HTERT RPE-1 (cell line): Measurements from ENCODE around the gene ZNF891.

ENCODE experiments used
- in situ Hi-C: fragments of 300-500 bp; cut with MboI; formaldehyde crosslinking; loops from 4 replicates; pipeline ENCODE4 v1.14.3; 2020; ENCODE audit warnings: low sequenced_read_pairs

The ZNF891 gene

DNA sequence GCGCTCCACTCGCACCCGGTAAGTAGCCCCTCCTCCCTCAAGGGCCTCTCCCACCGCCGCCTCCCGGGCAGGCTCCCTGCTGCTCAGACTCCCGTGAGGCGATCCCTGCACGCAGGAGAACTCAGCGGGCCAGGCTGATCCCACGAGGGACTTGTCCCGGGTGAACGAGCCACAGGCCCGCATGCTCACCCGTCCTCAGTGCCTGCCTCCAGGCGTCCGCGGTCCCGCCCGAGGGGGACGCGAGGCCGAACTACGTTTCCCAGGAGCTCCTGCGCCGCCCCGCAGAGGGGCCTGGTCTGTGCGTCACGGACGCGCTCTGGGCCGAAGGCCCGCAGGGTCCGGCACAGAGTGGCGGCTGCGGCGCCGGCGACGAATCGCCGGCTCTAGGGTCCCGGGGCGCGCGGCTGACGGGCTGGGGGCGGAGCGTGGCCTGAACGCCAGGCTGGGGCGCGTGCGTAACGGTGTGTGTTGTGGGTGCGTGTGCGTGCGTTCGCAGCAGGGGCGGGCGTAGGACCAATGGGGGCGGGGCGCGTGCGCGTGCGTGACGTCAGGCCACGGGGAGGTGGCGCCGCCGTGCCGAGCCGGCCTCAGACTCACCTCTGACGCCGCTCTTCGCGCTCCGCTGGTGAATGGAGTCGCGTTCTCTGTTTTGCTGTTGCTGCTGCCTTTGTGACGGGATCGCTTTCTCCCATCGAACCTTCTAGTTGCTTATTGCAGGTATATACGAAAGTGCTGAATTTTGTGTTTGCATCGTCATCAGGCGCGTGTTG lies at the start of gene ZNF891, which contains the start of gene ZNF10:
Gene ZNF891 (minus strand): TSS at position 237 of the 770 bp plus-strand sequence. CDS start 8,356 bp downstream, outside the sequence.
Gene ZNF10 (plus strand): TSS at position 590 of the 770 bp plus-strand sequence. CDS start 13,866 bp downstream, outside the sequence.
- in situ Hi-C loops: no loop called here

- in situ Hi-C loops: no loop called here
These were observed 44.8 kb upstream of the ZNF891 start for GRCh38 chr12:133174901-133175300.

GRCh38 chr12:133172491-133172890 lies 42.4 kb upstream of the ZNF891 start:
- in situ Hi-C loops: no loop called here

- in situ Hi-C loops: no loop called here
These were observed 35.7 kb upstream of the ZNF891 start for GRCh38 chr12:133165776-133166175.

GRCh38 chr12:133156125-133156690 lies 26.1 kb upstream of the ZNF891 start:
- in situ Hi-C loops: no loop called here

- in situ Hi-C loops: no loop called here
These were observed 15.9 kb upstream of the ZNF891 start for GRCh38 chr12:133145981-133146380.

GRCh38 chr12:133135747-133136146 lies 5.7 kb upstream of the ZNF891 start:
- in situ Hi-C loops: no loop called here

- in situ Hi-C loops: no loop called here
These were observed 694 bp upstream of the ZNF891 start for GRCh38 chr12:133130808-133131128.

DNA sequence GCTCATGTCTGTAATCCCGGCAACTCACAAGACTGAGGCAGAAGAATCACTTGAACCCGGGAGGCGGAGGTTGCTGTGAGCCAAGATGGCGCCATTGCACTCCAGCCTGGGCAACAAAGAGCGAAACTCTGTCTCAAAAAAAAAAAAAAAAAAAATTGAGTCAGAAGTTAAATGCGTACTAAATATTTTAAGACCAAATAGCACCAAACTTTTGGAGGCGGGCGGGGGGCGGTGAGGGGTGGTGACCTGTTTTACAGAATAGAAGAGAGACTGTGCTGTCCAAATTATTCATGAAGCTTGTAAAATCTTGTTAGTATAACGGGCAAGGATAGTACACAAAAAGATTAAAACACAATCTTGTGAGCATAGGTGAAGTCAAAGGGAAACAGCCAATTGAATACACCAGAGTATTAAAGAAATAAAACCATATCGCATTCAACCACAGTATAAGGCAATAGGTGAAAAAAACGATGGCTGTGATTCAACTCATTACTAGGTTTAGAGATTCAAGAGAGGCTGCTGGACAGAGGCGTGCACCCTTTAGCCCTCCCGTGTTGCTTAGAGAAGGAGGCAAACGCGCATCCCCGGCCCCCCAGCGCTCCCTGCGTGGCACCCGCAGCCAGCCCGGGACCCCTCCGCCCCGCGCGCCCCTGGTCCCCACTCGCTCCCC lies 571 bp downstream of the ZNF891 start:
- in situ Hi-C loops: no loop called here

GRCh38 chr12:133124674-133125073 lies 5.4 kb downstream of the ZNF891 start:
- in situ Hi-C loops: no loop called here

DNA sequence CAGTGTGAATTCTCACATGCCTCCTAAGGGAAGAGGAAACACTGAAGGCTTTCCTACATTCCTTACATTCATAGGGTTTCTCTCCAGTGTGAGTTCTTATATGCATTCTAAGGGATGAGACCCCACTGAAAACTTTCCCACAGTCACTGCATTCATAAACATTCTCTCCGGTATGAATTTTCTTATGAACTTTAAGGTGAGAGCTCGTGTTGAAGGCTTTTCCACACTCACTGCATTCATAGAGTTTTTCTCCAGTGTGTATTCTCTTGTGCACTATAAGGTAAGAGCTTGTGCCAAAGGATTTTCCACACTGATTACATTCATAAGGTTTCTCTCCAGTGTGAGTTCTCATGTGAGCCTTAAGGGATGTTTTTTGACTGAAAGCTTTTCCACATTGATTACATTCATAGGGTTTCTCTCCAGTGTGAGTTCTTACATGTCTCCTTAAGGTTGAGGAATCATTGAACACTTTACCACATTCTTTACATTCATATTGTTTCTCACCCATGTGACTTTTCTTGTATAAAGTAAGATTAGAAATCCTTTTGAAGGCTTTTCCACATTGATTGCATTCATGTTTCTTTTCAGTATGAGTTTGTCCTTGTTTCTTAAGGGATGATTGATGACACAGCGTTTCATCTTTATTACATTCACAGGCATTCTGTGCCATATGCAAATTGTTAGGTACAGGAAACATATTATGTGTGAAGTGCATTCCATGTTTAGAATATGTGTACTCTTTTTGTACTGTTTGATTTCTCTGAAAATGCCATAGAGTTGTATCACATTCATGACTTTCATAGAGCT lies 9.5 kb downstream of the ZNF891 start:
- in situ Hi-C loops: no loop called here

DNA sequence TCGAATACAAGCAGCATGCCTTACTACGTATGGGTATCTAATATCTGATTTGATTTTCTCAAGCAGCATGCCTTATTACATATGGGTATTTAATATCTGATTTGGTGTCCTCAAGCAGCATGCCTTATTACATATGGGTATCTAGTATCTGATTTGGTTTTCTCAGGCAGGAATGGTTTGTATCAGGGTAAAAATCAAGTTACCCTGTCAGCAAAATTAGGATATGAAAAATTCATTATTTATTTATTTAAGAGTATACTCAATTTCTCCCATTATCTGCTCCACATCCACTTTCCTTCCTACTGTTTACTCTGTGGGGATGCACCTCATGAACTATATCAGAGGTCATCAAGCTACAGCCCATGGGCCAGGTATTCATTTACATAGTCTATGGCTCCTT lies 21.9 kb downstream of the ZNF891 start:
- in situ Hi-C loops: no loop called here

DNA sequence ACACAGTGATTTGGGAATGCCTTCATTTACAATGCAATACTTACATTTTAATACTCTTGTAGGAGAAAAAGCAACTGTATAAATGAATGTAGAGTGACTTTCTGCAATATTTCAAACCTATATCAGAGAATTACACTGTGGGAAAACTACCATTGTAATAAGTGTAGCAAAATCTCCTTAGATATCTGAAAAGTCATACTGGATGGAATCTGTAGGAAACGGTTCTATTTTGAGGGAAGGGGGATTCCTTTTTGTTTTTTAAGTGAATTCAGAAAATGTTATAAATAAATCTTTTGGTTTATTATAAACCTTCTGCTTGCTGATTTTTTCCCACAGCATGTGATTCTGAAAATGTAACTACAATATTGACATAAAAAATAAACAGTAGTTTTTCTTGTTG lies 23.0 kb downstream of the ZNF891 start:
- in situ Hi-C loops: no loop called here

GRCh38 chr12:133106253-133106652 lies 23.8 kb downstream of the ZNF891 start:
- in situ Hi-C loops: no loop called here

GRCh38 chr12:133105620-133106019 lies 24.5 kb downstream of the ZNF891 start:
- in situ Hi-C loops: no loop called here

- in situ Hi-C loops: no loop called here
These were observed 46.7 kb downstream of the ZNF891 start for GRCh38 chr12:133083345-133083744.

DNA sequence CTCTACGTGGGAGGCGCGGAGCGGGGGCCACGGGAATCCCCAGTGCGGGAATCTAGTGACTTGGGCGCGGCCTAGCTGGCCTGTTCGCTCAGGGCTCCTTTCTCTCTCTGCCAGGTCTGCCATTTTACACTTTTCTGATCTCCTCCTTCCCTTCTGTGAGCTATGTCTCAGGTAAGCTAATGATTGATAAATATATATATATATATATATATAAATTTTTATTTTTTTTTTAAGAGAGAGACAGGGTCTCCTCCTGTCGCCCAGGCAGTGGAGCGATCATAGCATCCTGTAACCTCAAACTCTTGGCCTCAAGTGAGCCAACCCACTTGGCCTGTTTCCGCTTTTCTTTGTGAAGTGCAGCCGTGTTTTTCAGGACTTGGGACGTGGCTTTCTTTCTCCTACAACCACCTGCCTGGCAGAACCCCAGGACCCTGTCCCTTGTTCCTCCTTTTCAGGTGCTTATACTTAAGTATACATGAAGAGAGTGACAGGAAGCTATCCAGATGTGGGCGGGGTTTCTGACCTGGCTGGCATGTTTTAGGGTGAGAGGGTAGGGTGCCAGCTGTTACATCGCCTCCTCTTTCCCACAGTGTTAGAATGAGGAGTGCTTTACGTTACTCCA lies 48.8 kb downstream of the ZNF891 start:
- in situ Hi-C loops: no loop called here

DNA sequence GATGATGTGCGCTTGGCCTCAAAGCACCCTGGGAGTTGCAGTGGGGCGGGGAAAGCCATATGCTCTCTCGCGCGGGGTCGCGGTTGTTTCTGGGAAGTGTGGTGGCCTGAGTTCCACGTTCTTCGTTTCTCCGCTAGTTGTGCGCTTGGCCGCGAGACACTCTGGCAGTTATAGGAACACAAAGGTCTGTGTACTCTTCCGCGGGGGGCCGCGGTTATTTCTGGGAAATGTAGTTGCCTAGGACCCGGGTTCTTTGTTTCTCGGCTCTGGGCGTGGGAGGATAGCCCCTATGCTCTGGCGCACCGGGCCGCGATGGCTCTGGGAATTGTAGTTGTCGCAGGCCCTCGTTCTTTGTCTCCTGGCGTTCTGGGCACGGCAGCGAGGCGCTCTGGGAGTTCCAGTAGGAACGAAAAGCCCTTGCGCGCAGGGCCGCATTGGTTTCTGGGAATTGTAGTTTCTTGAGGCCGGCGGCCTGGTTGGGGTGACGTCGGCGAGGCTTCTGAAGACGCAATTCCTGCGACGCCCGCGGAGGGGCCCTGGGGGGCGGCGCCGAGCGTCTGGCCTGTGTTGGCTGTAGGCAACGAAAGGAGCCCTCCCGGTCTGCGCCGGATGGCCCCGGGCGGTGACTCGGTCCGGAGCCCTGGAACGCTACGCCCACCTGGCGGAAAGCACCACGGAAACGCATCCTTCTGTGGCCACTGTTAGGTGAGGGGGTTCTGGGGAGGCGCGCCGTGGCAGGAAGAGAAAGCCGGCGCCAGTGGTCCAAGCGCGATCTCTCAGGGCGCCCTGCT lies 49.5 kb downstream of the ZNF891 start, which contains the start of gene ZNF140:
Gene ZNF140 (plus strand): TSS at position 556 of the 791 bp plus-strand sequence. CDS start 398 bp downstream, outside the sequence.
- in situ Hi-C loops: no loop called here

DNA sequence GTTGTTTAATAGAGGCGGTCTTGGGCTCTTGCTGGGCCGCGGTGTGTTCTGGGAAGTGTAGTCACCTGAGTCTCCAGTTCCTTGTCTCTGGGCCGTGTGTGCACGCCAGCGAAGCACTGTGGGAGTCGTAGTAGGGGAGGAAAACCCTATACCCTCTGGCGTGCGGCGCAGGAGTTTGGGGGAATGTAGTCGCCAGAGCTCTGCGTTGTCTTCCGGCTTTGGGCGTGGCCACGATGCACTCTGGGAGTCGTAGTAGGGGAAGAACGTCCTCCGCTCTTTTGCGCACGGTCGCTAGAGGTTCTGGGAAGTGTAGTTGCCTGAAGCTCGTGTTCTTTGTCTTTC lies 50.1 kb downstream of the ZNF891 start:
- in situ Hi-C loops: no loop called here

DNA sequence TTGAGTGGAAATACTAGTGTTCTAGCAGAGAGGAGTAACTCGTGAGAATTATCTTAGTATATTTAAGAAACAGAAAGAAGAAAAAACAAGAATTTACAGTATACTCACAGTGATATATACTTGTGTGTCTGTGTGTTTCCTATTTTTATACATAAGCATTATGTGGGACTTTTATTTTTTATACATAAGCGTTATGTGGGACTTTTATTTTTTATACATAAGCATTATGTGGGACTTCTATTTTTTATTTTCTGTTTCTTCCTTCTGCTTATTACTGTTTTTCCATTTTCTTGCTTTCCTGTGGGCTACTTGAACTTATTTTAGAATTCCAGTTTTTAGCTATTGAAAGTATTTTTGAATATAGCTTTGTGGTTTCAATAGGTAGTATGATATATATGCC lies 56.2 kb downstream of the ZNF891 start:
- in situ Hi-C loops: no loop called here
